Measurements from ENCODE around the gene MRGPRE.
"Not testable (repeated sequence)": the region's sequence is repeated elsewhere in the genome, so short reads cannot be mapped to it uniquely, and the experiment has no call there.

Gene MRGPRE, protein sequence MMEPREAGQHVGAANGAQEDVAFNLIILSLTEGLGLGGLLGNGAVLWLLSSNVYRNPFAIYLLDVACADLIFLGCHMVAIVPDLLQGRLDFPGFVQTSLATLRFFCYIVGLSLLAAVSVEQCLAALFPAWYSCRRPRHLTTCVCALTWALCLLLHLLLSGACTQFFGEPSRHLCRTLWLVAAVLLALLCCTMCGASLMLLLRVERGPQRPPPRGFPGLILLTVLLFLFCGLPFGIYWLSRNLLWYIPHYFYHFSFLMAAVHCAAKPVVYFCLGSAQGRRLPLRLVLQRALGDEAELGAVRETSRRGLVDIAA

DNA sequence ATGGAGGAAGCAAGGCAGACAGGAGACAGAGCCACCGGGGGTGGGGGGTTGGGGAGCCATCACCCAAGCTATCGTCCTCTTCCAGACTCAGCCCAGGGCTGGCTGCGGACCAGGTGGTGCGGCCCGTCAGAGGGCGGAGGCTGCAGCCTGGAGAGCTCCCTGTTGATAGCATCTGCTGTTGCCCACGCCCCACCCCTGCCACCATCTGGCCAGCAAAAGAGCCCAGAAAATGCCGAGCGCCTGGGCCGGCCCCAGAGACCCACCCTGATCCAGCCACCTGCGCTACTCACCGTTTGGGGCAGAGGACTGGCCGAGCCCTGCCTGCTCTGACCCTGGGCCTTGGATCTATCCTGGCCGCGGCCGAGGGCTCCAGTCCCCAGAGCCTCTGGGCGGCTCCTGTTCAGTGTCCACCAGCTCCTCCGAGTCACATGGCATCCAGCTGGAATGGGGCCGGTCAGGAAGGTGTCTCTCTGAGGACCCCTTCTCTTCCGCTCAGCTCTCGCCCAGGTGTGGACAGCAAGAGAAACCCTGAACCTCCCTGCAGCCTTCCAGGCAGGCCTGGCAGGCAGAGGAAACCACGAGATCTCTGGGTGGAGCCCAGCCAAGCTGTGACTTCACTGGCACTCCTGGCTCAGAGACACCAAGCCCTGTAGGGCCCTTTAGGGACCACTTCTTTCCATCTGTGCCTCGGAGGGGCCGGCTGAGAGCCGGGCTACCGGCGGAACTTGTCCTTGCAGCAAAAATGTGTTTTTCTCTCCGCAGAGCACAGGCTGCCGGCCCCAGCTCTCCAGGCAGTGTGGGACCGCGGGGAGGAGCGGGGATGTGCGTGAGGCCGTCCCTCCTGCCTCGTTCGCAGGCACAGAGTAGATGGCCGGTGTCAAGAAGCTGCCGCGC lies at the start of gene MRGPRE:
Gene MRGPRE (minus strand): TSS at position 567 of the 894 bp plus-strand sequence. CDS start 3,618 bp downstream, outside the sequence.
- DNase-seq, result no peak

DNA sequence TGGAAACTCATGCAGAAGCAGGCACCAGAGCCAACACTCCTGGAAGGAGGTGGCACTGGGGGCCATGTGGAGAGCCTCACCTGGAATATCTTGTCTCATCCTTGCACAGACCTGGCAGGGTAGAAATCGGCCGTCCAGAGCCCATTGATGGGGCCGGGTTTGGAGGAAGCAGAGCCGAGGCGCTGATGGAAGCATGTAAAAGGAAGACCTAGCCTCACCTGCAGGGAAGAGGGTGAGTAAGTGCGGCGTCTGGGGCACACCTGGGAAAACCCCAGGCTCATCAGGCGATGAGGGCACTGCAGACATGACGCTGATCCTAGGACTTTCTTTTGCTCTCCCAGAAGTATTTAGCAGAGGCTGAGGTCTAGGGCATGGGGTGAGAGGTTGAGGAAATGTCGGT lies 48.9 kb upstream of the MRGPRE start:
- not testable (repeated sequence) for DNase-seq

DNA sequence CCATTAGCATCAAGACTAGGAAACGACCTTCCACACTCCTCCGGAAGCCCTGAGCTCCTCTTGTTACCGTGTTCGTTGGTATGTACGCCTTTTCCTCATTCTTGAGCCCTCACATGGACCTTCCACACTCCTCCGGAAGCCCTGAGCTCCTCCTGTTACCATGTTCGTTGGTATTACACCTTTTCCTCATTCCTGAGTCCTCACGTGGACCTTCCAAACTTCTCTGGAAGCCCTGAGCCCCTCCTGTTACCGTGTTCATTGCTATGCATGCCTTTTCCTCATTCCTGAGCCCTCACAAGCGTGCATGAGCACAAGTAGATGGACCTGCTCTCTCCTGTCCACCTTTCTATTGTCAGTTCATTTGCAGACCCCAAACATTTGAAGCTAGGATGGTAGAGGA lies 48.4 kb upstream of the MRGPRE start:
- not testable (repeated sequence) for DNase-seq

DNA sequence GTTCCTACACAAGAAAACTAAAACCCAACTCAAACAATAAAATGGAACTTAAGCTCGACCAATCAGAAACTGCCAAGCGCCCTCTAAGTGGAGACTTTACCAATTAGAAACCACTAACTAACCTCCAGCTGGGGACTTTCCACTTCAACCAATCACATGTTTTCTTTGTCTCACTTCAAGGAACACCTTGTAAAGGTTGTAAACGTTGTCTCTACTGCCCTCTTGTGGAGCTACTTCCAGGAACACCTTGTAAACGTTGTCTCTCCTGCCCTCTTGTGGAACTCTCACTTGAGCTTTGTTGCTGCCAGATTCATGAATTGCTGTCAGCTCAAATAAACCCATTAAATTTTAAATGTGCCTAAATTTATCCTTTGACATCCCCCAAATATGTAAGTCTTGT lies 46.7 kb upstream of the MRGPRE start:
- not testable (repeated sequence) for DNase-seq

DNA sequence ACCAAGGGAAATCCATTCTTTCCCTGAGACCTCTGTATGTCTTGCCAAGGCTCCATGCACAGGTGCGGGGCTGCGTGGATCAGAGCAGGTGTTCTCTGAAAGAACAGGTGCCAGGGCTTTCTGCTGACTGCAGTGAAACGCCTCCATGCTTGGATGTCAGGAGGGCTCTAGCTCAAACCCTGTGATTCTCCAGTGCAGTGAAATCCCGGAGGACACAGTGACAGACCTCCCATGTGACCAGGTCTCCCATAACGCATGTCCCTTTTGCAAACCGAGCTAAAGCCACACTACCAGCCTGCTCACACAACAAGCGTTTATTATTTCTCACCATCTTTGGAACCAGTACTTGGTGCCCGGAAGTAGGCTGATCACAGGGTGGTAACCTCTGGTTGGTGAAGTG lies 41.4 kb upstream of the MRGPRE start:
- DNase-seq, result not testable (repeated sequence)

DNA sequence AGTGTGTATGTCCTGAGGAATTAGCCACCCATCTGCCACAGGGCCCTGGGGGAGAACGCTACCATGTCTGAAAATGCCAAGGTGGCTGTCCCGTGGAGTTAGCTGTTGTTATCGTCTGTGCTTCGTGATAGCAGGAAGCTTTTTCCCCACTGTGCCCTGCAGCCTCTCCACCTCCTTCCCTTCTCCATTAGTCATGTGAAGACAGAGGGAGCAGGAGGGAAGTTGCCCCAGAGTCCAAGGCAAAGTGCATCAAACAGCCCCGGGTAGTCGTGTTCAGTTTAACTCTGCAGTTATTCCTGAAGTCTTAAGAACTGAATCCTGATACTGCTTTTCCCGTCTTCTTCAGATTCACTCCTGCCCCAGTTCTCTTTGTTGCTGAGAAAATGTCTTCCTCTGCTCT lies 30.3 kb upstream of the MRGPRE start:
- not testable (repeated sequence) for DNase-seq

DNA sequence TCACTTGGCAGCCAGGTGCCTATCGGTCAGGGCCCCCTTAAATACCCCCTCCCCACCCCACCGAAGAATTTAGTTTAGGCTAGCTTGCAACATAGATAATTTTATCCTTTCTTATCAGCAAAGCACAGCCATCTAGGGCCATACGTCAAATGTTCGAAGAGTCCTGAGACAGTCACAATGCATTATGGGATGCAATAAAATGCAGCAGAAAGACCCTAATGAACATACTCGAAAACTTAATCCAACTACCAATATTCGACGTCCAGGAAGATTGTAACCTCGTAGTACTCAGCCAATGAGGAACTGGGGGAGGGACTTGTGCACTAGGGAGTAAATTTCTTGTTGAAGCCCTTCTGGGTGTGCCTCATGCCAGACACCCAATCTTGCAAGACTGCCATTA lies 29.6 kb upstream of the MRGPRE start:
- DNase-seq, result not testable (repeated sequence)

DNA sequence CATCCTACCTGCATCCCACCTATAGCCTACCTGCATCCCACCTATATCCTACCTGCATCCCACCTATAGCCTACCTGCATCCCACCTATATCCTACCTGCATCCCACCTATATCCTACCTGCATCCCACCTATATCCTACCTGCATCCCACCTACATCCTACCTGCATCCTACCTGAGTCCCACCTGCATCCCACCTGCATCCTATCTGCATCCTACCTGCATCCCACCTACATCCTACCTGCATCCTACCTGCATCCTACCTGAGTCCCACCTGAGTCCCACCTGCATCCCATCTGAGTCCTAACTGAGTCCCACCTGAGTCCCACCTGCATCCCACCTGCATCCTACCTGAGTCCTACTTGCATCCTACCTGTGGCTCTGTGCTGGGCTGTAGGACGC lies 25.3 kb upstream of the MRGPRE start:
- not testable (repeated sequence) for DNase-seq

DNA sequence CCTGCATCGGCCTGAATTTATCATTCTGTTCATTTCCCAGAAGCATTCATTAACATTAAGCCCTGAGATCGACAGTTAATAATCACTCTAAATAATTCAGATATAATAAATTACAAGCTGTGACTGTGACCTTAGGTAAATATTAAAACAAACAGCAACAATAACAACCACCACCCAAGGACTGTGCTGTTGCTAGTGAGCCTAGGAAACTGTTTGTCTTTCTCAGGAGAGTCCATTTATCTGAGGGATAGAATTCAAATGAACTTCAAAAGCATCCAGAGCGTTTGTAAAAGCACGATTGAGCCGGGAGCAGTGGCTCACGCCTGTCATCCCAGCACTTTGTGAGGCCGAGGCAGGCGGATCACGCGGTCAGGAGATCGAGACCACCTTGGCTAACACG lies 23.0 kb upstream of the MRGPRE start:
- not testable (repeated sequence) for DNase-seq

DNA sequence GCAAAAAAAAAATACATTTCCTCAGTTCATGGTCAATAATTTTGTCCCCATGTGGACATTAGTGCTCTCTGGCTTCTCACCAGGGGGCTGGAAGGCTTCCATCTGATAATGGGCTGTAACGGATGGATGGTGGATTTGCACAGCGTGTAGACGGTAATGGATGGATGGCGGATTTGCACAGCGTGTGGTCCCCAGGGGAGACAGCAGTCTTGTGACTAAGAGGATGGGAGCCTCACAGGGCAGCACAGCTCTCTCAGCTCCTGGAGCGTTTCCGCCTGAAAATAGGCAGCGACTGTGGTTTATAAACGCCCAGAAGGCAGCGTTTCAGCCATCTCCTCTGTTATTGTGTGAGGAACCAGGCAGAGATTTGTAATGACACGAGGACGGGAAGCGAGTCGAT lies 22.6 kb upstream of the MRGPRE start:
- not testable (repeated sequence) for DNase-seq

DNA sequence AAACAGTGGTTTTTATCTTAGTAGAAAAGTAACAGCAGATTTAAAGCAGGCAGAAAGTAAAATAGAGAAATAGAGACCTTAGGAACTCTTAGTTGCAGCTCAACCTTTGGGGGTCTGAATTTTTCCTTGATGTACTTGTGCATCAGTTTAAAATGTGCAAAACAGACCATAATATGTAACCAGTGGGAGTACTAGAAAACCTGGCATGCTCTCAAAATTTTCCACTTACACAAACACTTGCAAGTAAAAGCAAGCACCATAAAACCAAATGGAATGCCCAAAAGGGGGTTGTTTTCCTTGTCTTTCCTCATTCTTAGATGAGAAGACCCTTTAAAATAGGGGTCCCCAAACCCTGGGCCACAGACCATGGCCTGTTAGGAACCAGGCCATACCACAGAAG lies 12.9 kb upstream of the MRGPRE start:
- no peak for DNase-seq

DNA sequence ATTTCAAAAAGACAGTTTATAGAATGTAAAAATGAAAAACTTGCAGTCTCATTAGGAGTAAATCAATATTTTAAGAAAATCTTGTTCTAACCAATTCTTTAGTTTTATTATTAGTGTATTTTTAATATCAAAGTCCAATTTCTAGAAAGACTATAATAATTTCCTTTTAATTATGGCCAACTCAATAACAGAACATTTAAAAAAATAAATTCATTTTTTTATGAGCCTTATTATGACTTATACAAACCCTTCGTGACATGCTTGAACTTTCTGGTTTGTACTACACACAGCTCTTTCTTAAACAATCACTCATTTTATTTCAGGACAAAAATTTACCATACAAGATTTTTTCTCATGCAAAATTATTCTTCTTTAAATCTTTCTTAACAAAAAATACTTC lies 11.7 kb upstream of the MRGPRE start:
- DNase-seq, result no peak

DNA sequence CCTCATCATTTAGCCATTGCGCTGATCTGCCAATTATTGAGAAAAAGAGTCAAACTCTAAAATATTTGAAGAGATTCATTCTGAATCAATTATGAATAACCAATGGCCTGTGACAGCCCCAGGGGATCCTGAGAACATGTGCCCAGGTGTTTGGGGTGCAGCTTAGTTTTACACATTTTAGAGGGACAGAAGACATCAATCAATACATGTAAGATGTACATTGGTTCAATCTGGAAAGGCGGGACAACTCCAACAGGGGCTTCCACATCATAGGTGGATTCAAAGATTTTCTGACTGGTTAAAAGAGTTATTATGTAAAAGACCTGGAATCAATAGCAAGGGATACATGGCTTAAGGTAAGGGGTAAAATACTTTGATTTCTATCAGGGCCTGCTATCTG lies 4.9 kb upstream of the MRGPRE start:
- no peak for DNase-seq

DNA sequence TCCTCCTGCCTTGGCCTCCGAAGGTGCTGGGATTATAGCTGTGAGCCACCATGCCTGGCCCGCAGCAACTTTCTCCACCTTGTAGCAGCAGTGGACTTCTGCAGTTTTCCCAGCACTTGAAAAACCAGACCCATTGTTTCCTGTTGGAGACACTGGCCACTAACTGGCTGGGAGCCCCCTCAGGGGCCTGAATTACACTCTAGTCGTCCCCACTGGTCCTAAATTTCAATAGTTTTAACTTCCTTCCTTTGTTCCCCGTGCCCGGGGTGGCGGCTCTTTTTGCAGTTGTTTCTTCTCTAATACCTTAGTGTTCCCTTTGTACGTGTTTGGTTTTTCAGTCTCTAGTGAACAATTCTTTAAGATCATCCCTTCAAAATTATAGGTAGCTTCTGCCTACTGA lies 2.6 kb upstream of the MRGPRE start:
- DNase-seq, result no peak

DNA sequence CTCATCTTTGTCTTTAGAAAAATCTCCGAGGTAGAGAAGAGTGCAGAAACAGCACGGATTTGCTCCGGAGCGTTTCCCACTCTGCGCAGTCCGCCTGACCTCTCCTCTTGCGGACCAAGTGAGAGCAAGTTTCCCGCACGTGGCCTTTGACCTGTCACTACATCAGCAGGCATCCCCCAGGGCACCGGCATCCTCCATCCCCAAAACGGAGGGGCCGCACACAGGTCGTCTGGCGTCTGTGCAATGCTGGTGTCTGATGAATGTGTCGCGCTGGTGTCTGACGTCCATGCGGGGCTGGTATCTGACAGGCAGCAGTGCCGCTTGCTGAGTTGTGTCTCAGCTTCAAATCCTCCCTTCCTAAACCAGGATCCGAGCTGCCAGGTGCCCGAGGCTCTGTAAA lies 739 bp upstream of the MRGPRE start:
- no peak for DNase-seq

DNA sequence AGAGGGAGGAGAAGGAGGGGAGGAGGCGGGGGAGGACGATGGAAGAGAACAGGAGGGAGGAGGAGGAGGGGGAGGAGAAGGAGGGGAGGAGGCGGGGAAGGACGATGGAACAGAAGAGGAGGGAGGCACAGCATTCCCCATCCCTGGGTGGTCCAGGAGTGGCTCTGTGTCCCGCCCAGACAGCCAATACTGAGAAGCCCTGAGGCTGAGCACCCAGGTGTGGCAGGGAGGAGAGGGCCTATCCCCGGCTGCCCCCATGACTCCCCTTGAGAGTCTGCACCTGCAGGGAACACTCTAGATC lies 717 bp downstream of the MRGPRE start:
- DNase-seq, result no peak

DNA sequence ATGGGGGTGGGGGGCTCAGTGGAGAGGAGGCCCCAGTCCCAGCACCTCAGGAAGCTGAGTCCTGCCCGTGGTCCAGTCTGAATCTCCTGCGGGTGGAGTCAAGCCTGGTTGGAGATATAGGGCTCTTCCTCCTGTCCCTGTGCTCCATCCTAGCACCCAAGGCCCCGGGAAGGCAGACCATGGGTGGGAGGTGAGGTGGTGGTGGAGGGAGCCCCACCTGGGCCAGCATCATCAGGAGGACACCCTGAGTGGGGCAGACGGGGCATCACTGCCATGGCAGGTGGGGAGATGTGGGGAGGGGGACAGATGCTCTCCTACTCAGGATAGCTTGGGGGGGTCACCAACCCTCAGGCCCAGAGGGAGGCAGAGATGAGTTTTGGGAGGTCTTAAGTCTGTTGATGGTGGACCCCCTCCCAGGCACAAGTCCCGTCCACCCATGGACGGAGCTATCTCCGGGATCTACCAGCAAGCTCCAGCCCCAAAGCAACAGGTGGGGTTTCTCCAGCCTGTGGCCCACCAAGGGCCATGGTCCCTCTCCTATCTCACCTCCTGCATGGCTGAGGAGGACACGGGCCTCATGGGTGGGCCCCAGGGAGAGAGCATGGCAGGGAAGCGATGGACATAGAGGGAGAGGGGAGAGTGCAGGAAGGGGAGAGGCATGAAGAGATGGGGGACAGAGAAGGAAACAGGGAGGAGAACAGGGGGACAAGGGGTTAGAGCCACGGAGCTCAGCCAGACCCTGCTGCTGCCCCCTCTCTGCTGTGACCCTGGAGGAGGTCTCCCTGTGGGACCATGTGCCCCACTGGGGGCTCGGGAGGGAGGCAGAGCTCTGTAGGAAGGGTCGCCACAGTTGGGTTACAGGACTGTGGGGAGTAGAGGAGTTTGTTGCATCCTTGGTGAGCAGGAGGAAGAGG lies 1.3 kb downstream of the MRGPRE start:
- no peak for DNase-seq

DNA sequence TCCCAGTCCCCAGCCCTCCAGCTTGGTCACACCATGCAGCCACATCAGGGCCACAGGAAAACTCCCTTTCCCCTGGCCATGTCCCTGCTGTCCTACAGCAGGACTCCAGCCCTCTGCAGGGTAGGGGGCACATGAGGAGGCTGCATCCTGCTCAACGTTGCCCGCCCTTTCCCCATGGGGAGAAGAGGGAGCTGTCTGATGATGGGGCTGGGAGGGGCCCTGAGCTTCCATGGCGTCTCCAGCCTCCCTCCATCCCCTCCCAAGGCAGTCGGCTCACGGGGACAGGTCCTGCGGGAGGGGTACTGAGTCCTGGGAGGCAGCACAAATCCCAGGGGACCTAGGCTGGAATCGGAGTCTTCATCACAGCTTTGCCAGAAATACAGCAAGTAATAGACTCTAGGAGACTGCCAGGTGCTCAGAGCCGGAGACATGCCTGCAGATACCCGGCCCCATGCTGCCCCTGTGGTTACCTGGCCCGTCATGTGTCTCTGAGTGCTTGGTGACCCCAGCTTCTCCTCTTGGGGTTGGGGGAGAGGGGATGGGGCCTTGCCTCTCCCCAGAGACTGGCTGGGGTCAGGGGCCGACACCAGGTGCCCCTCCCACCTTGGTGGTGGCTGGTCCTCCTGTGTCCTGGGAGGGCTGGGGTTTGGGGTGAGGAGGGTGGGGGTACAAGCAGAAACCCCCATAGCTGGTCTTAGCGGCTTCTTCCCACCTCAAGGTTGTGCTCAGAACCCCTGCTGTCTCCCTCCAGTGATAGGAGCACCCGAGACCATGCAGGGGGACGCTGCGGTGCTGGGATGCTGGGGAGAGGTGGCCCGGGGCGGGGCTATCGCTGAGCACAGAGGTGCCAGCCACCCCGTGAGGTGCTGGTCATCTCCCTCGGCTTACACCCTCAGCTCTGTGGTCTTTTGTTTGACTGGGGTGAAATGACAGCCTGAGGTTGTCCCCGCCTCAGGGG lies 2.3 kb downstream of the MRGPRE start:
- no peak for DNase-seq

DNA sequence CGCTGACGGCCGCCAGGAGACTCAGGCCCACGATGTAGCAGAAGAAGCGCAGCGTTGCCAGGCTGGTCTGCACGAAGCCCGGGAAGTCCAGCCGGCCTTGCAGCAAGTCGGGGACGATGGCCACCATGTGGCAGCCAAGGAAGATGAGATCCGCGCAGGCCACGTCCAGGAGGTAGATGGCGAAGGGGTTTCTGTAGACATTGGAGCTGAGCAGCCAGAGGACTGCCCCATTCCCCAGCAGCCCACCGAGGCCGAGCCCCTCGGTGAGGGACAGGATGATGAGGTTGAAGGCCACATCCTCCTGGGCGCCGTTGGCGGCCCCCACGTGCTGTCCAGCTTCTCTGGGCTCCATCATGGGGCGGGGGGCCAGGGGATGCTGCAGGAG lies 3.8 kb downstream of the MRGPRE start:
- DNase-seq, result no peak

DNA sequence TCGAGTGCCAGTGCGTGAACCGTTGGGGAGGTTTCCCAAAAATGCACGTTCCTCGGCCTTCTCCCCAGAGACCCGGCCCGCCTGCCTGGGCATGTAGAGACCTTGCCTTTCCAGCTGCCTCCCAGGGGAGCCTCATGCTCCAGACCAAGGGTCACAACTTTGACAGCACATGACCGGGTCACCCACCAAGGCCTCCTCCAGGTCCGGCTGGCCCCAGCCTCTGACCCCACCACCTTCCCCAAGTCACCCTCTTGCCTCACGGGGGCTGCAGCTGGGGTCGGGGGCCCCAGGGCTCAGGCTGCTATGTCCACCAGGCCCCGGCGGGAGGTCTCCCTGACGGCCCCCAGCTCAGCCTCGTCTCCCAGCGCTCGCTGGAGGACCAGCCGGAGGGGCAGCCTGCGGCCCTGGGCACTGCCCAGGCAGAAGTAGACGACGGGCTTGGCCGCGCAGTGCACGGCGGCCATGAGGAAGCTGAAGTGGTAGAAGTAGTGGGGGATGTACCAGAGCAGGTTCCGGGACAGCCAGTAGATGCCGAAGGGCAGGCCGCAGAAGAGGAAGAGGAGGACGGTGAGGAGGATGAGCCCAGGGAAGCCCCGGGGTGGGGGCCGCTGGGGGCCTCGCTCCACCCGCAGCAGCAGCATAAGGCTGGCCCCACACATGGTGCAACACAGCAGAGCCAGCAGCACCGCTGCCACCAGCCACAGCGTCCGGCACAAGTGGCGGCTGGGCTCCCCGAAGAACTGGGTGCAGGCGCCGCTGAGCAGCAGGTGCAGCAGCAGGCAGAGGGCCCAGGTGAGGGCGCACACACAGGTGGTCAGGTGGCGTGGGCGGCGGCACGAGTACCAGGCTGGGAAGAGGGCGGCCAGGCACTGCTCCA lies 4.4 kb downstream of the MRGPRE start:
- no peak for DNase-seq
